GM18526 (cell line): ENCODE data around the gene ZNF823.
A peak's percentile ranks its signal among the peaks of the same experiment; 100 is the strongest.

Experiments used
- POLR2A ChIP-seq: IDR thresholded peaks from 3 replicates; pipeline ENCODE4 v1.6.1; 2011; ENCODE audit not compliant: insufficient read length; ENCODE audit errors: extremely low read depth

ZNF823 gene

GRCh38 chr19:11752244-11752736 lies 13.5 kb upstream of the ZNF823 start:
- no peak for TF ChIP-seq POLR2A

- TF ChIP-seq POLR2A, result no peak
Observed at GRCh38 chr19:11749751-11750150, 11.0 kb upstream of the ZNF823 start.

GRCh38 chr19:11747277-11747676 lies 8.5 kb upstream of the ZNF823 start:
- no peak for TF ChIP-seq POLR2A

GRCh38 chr19:11745869-11746268 lies 7.1 kb upstream of the ZNF823 start:
- TF ChIP-seq POLR2A, result no peak

GRCh38 chr19:11737964-11738745 lies 591 bp downstream of the ZNF823 start:
- peak; percentile 52 for TF ChIP-seq POLR2A

- no peak for TF ChIP-seq POLR2A
Observed at GRCh38 chr19:11736696-11737095, 2.0 kb downstream of the ZNF823 start.

GRCh38 chr19:11735375-11735774 lies 3.4 kb downstream of the ZNF823 start:
- no peak for TF ChIP-seq POLR2A

GRCh38 chr19:11729586-11729985 lies 9.2 kb downstream of the ZNF823 start:
- no peak for TF ChIP-seq POLR2A

- TF ChIP-seq POLR2A, result no peak
Observed at GRCh38 chr19:11722414-11722813, 16.3 kb downstream of the ZNF823 start.

- TF ChIP-seq POLR2A, result no peak
Observed at GRCh38 chr19:11721681-11722080, 17.1 kb downstream of the ZNF823 start.

GRCh38 chr19:11710313-11710712 lies 28.4 kb downstream of the ZNF823 start:
- no peak for TF ChIP-seq POLR2A

- TF ChIP-seq POLR2A, result no peak
Observed at GRCh38 chr19:11708457-11708856, 30.3 kb downstream of the ZNF823 start.

GRCh38 chr19:11705474-11705873 lies 33.3 kb downstream of the ZNF823 start:
- no peak for TF ChIP-seq POLR2A

GRCh38 chr19:11704626-11705025 lies 34.1 kb downstream of the ZNF823 start:
- no peak for TF ChIP-seq POLR2A

- TF ChIP-seq POLR2A, result no peak
Observed at GRCh38 chr19:11699931-11700794, 38.6 kb downstream of the ZNF823 start.

- TF ChIP-seq POLR2A, result no peak
Observed at GRCh38 chr19:11698231-11698630, 40.5 kb downstream of the ZNF823 start.
